DMS 273 treated with DMSO at 0.1 percent for 48 hours (cell line): ENCODE measurements around the gene SPIC.

Experiments
- DNase-seq: peaks from one replicate; lab custom pipeline; 2025; lab: John Stamatoyannopoulos, UW

SPIC gene

DNA sequence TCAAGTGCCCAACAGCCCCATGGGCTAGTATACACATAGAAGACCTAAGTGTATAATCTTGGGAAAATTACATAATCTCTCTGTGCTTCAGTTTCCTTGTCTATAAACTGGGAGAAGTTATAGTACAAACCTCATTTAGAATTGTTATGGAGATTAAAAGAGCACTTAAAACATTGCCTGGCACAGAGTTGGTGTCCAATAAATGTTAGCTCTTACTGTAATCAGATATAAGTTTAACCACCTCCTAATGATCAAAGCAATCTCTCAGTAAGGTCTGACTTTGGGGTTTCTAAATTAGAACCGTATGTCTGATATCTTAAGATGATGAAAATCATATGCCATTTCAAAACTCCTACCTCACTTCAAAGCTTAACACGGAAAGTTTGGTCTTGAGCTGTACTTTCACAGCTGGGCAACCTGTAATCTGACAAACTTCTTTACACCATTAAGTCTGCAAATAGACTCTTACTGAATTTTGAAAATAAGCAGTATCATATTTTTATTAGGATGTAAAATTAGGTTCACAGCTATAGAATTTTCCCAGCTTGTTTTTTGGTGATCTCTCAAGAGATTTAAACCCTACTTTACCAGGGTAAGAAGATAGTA lies 61.0 kb downstream of the SPIC start:
- DNase-seq: no peak
